Measurements from ENCODE around the gene IGFBP5.

- TF ChIP-seq, protein P1, sequence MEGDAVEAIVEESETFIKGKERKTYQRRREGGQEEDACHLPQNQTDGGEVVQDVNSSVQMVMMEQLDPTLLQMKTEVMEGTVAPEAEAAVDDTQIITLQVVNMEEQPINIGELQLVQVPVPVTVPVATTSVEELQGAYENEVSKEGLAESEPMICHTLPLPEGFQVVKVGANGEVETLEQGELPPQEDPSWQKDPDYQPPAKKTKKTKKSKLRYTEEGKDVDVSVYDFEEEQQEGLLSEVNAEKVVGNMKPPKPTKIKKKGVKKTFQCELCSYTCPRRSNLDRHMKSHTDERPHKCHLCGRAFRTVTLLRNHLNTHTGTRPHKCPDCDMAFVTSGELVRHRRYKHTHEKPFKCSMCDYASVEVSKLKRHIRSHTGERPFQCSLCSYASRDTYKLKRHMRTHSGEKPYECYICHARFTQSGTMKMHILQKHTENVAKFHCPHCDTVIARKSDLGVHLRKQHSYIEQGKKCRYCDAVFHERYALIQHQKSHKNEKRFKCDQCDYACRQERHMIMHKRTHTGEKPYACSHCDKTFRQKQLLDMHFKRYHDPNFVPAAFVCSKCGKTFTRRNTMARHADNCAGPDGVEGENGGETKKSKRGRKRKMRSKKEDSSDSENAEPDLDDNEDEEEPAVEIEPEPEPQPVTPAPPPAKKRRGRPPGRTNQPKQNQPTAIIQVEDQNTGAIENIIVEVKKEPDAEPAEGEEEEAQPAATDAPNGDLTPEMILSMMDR (conservative IDR thresholded peaks at IDR 0.05; ENCODE audit: low read depth, low read length): no peak
- TF ChIP-seq EZH2 (IDR thresholded peaks at IDR 0.05; ENCODE audit: low read length, unreplicated experiment) (no peak), EZH2phosphoT487 (IDR thresholded peaks at IDR 0.05; ENCODE audit: borderline replicate concordance, low read length) (no peak)
Observed at GRCh38 chr2:216622526-216622925, 72.8 kb downstream of the IGFBP5 start.

All from PC-3 (cell line).